DMS53 treated with DMSO at 0.1 percent for 48 hours (cell line): Measurements from ENCODE around the gene PITX2.

Experiments
- DNase-seq: peaks from one replicate; lab custom pipeline; 2025; ENCODE audit not compliant: unreplicated experiment; lab: John Stamatoyannopoulos, UW

PITX2 gene

DNA sequence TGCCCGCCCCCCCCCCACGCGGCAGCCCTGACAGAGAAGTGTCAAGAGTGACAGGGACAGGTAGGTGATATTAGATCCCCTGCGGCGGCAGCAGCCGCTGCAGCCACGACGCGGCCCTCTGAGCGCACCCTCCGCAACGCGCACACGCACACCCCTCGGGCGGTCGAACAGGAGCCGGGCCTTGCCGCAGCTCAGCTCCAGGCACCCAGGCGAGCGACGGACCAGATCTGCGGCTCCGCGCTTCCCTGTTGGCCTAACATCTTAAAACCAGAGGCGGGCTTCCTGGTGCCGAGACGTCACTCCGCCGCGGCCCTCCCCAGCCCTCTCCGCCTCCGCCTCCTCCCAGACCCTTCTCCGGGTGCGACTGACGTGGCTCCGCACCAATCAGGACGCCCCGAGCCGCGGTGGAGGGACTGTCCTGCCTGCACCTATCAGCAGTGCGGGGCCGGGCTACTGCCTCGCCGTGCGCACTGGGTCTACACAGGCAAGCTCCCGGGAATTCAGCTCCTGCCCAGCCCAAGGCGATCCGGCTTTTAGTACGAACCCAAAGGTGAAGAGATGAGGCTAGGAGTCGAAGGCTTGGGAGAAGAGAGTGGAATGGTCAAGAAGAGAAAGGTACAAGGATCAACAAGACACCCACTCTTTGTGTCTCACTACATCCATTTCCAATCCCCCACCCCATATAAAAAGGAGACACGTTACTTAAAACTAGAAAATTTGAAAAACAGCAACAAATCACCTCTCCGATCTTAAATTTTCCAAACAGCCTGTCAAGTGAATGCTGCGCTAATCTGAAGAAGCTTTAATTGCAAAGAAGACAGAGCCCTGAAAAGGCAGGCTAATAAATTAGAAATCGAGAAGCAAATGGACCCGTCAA lies at the start of gene PITX2:
Gene PITX2 (minus strand): TSS at position 237 of the 877 bp plus-strand sequence. CDS start 617 bp downstream, outside the sequence.
- DNase-seq, result peak; percentile 86

- no peak for DNase-seq
These were observed 48.8 kb upstream of the PITX2 start for GRCh38 chr4:110671679-110672078.

DNA sequence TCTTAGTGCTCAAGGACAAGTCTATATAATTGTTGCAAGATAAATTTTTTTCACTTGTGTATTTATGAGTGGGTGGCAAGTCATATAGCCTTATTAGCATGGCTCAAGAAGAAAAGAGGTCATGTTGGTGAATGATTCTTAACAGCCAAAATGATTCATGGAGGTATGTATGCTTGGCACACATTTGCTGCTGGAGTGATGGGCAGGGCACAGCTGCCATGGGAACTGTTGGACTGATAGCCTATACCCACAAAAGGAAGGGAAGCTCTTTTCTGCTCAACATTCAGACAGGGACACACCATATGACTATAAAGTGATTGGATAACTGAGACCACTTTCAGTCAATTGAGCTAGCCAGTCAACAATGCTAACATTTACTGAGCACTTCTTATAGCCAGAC lies 46.8 kb upstream of the PITX2 start:
- DNase-seq, result no peak

GRCh38 chr4:110668463-110669235 lies 45.8 kb upstream of the PITX2 start:
- DNase-seq, result no peak

DNA sequence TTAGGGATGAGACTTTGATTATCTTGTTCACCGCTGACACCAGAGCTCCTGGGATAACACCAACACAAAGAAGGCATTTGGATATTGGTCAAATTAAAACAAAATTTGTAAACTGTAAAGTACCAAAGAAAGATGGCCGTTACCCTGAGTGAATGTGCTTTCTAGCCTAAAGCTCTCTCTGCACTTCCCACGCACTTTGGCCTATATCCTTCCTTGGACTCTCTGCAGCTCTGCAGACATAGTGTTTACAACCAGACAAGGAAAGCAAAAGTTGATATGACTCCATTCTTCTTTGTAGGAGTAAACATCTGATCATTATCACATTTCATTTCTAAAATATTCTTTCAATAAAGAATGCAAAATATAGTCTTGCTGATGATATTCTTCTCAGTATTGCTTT lies 44.8 kb upstream of the PITX2 start:
- DNase-seq, result no peak

DNA sequence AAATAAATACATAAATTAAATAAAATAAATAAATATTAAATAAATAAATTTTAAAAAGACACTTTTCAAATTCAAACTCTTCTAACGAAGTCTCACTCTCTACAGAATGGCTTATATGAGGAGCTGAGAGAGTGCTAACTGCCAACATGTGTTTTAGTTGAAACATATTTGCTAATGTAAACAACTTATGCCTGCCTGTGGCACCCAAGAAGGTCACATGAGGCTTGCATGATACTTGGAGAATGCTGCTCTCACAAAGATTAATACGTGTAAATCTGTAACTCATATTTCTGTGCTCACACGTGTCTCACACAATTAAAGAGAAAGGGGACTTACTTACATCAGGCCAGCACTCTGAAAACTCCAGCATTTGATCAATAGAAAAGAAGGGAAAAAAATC lies 43.2 kb upstream of the PITX2 start:
- DNase-seq, result no peak

DNA sequence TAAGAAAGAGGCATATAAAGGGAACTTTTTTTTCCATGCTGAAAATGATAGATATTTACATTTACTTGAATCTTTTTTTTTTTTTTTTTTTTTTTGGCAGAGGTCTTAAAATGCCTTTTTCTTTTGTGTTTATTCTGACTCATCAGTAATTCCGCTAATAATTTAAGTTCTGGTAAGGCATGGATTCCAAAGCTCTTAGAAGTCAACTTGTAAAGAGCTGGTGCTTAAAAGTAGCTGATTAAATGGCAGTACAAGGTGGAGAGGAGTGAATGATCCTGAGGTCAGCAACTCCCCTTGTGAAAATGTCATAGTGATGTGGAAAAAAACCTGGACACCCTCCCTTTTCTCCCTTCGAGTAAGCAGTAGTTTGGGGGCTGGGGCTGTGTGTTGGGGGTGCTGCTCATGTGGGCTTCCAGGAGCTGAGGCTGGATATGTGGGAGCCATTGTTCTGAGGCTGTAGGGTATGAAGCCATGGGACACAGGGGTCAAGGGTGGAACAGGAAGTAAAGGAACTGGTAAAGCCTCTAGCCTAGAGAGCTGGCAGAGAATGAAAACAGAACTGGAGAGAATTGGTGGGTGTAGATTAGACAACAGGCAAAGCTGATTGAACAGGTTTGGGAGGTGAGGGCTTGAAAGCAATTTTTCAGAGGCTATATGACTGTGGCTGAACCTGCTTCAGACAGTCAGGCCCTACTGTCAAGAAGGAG lies 41.0 kb upstream of the PITX2 start:
- no peak for DNase-seq

- DNase-seq, result no peak
These were observed 40.3 kb upstream of the PITX2 start for GRCh38 chr4:110663206-110663605.

GRCh38 chr4:110660755-110661154 lies 37.9 kb upstream of the PITX2 start:
- DNase-seq, result no peak

- no peak for DNase-seq
These were observed 31.4 kb upstream of the PITX2 start for GRCh38 chr4:110654254-110654635.

- no peak for DNase-seq
These were observed 30.7 kb upstream of the PITX2 start for GRCh38 chr4:110653321-110654253.

DNA sequence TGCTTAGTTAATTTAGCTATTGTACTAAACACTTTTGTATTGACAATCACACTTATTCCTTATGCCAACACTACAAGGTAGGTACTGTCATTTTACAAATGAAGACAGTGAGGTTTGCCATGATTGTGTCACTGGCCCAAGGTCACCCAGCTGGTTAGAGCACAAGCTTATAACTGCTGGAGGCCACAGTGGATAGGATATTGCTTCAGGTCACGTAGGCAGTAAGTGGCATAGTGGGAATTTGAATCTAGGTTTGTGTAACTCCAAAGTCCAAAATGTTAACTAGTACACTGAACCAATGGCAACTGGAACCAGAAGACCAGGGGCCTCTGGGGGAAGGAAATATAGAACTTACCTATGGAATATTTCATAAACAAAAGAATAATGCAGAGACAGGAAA lies 21.1 kb upstream of the PITX2 start:
- DNase-seq, result no peak

- DNase-seq, result no peak
These were observed 20.2 kb upstream of the PITX2 start for GRCh38 chr4:110643096-110643495.

DNA sequence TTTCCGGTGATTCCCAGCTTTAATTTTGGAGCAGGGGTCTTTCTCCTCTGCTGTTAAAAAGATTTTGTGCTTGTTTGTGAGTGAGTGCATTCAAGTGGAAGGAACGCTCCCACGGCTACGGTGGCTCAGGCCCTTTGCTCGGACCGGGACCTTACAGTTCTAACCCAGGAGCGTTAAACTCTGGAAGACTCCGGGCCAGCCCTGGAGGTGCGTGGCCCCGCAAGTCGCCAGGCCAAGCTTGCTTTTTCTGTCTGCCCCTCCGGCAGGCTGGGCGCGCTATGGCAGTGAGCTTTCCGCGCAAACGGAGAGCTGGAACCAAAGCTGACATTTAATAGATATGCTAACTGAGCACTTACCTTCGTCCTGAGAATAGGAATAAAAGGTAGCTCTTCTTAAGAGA lies 18.3 kb upstream of the PITX2 start:
- DNase-seq, result no peak

GRCh38 chr4:110640576-110640975 lies 17.7 kb upstream of the PITX2 start:
- no peak for DNase-seq

GRCh38 chr4:110639207-110640090 lies 16.6 kb upstream of the PITX2 start:
- no peak for DNase-seq

DNA sequence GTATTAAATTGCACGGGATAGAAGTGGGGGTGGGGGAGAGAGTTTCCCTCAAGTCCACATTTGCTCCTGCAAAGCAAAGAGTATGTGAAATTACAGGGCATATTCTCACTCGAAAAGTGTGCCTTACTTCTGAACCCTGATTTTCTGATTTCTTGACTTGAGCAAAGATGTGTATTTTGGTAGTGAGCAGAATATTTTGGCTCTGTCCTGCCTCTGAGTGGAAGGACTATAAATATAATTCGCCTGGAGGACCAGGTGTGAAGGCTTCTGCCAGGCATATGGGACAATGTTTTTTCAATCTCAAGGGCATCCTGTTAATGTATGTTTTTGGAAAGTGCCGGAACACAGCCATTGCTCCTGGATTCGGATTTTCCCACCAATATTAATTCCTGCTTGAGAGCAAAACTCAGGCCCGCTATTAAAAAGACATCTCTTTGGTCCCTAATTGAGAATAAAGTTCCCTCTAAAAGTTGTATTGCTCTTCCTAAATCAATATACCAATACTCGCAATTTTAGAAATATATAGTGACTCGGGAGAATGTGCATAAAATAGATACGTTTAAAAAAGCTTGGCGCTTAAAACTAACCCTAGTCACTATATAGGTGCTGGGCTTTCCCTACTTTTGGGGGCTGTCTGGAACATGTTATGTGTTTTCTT lies 15.3 kb upstream of the PITX2 start:
- no peak for DNase-seq

DNA sequence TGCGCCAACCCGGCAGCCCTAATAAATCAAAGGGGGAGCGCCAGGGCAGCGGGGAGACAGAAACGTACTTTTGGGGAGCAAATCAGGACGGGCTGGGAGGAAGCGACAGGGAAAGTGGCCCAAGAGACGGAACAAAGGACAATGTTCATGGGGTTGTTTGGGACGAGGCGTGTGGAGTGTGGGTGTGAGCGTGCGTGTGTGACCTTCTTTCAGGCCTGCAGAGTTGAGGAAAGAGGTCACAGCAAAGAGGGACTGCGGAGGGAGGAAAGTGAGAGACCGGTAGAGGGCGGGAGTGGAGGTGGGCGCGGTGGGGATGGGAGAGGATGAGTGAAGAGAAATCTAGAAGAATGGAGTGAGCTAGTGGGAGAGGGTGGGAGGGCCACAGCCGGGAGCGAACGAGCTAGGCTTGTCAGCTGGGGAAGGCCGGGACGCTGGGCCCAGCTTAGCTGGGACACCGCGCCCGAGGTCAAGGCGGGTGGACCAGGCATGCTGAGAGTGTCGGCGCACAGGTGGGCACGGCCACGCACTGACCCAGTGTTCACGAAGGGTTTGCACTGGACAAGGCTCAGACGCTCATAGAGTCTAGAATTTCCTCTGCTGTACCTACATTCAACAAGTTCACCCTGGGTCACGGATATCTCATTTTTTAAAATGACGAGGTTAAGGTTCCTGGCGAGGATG lies 14.7 kb upstream of the PITX2 start:
- DNase-seq, result no peak
